ENCODE data around the gene SAT1.

The SAT1 gene

DNA sequence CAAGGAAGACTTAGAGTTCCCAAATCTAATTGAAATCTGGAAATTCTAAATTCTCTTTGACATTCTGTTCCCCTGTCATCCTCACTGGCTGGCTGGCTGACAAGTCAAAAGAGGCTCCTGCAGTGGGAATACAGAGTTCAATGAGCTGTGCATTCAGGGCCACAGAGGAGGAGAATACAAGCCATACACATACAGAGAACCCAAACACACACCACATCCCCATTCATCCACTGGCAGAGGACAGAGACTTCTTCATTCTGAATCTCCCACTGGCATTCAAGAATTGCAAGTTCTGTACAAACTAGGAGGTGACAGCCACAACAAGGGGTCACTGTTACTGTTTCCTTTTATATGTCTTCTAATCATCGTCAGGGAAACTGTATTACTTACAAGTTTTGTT, 49.7 kb downstream of the SAT1 start:
- Histone ChIP-seq H3K9ac (no peak overlapping the region), H3K27ac (no peak overlapping the region), H2AFZ (ENCODE audit: low read depth) (no peak overlapping the region), H3K27me3 (ENCODE audit: insufficient read depth, low read depth) (no peaks in the 10 kb centered on the region), H4K20me1 (ENCODE audit: insufficient read depth) (no peaks in the 10 kb centered on the region), H3K4me3 (IDR thresholded peaks at IDR 0.05; ENCODE audit: insufficient read depth, low read depth, low read length) (no peak overlapping the region), H3K4me1 (ENCODE audit: low read depth, poor library complexity, severe bottlenecking) (no peaks in the 10 kb centered on the region), H3K79me2 (ENCODE audit: insufficient read depth, low read depth) (no peaks in the 10 kb centered on the region), H3K36me3 (ENCODE audit: insufficient read depth) (no peaks in the 10 kb centered on the region), H3K4me2 (no peak overlapping the region)
- TF ChIP-seq, protein P1, sequence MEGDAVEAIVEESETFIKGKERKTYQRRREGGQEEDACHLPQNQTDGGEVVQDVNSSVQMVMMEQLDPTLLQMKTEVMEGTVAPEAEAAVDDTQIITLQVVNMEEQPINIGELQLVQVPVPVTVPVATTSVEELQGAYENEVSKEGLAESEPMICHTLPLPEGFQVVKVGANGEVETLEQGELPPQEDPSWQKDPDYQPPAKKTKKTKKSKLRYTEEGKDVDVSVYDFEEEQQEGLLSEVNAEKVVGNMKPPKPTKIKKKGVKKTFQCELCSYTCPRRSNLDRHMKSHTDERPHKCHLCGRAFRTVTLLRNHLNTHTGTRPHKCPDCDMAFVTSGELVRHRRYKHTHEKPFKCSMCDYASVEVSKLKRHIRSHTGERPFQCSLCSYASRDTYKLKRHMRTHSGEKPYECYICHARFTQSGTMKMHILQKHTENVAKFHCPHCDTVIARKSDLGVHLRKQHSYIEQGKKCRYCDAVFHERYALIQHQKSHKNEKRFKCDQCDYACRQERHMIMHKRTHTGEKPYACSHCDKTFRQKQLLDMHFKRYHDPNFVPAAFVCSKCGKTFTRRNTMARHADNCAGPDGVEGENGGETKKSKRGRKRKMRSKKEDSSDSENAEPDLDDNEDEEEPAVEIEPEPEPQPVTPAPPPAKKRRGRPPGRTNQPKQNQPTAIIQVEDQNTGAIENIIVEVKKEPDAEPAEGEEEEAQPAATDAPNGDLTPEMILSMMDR (conservative IDR thresholded peaks at IDR 0.05; ENCODE audit: low read depth, low read length) = no peak

All from KMS-11 (cell line).